ENCODE measurements around the gene EHD3.

EHD3 gene

GRCh38 chr2:31214444-31214915 lies 19.5 kb upstream of the EHD3 start:
- H3K4me3 ChIP-seq (ENCODE audit: low read length), result no peak overlapping the region
- H2AFZ ChIP-seq (ENCODE audit: low read length), result 0 out of 2 replicates have a peak overlapping the region, but pooled peaks have one; percentile 1
- H3K9ac ChIP-seq (ENCODE audit: low read length), result peak overlapping the region; percentile 22

GRCh38 chr2:31216734-31217133 lies 17.2 kb upstream of the EHD3 start:
- H3K9me2 ChIP-seq (replicated peaks; ENCODE audit: insufficient read depth, low read length), result no peaks in the 10 kb centered on the region
- no peaks in the 10 kb centered on the region for H3K79me2 ChIP-seq (ENCODE audit: low read length)
- peaks cover 83% of the 10 kb centered on the region for H3K4me1 ChIP-seq (ENCODE audit: low read length)
- peak overlapping the region; percentile 88 for H3K27ac ChIP-seq (ENCODE audit: low read length)
- H3K4me3 ChIP-seq (ENCODE audit: low read length), result no peak overlapping the region; the same call in 1 of the 2 replicates
- H2AFZ ChIP-seq (ENCODE audit: low read length), result peak overlapping the region; percentile 37; the same call in 1 of the 2 replicates
- H3K9me3 ChIP-seq (replicated peaks; ENCODE audit: insufficient read depth, low read length), result no peaks in the 10 kb centered on the region
- DNase-seq, result peak; percentile 85
- peak overlapping the region; percentile 65 for H3K4me2 ChIP-seq (ENCODE audit: low read depth, low read length)
- H3K9ac ChIP-seq (ENCODE audit: low read length), result peak overlapping the region; percentile 35; the same call in 1 of the 2 replicates
- no peaks in the 10 kb centered on the region for H3K27me3 ChIP-seq (replicated peaks; ENCODE audit: insufficient read depth, low read length)
- H3K36me3 ChIP-seq (replicated peaks; ENCODE audit: insufficient read depth, low read length), result no peaks in the 10 kb centered on the region
- peaks cover 72% of the 10 kb centered on the region for H3F3A ChIP-seq (ENCODE audit: insufficient read depth, low read length)
- H4K20me1 ChIP-seq (ENCODE audit: insufficient read depth, low read length), result no peaks in the 10 kb centered on the region
- no peak for TF ChIP-seq CTCF (IDR thresholded peaks at IDR 0.05; ENCODE audit: low read length)
- TF ChIP-seq EZH2phosphoT487 (IDR thresholded peaks at IDR 0.05; ENCODE audit: low read length), result no peak
- no peak for TF ChIP-seq EZH2 (optimal IDR thresholded peaks at IDR 0.05; ENCODE audit: low read depth, low read length)

More at GRCh38 chr2:31214444-31214915, 19.5 kb upstream of the EHD3 start:
- Histone ChIP-seq H3F3A (ENCODE audit: insufficient read depth, low read length) (peaks cover 69% of the 10 kb centered on the region), H3K79me2 (ENCODE audit: low read length) (no peaks in the 10 kb centered on the region), H4K20me1 (ENCODE audit: insufficient read depth, low read length) (no peaks in the 10 kb centered on the region), H3K27me3 (replicated peaks; ENCODE audit: insufficient read depth, low read length) (no peaks in the 10 kb centered on the region), H3K4me1 (ENCODE audit: low read length) (peaks cover 74% of the 10 kb centered on the region), H3K27ac (ENCODE audit: low read length) (peak overlapping the region; percentile 82), H3K9me3 (replicated peaks; ENCODE audit: insufficient read depth, low read length) (no peaks in the 10 kb centered on the region), H3K36me3 (replicated peaks; ENCODE audit: insufficient read depth, low read length) (no peaks in the 10 kb centered on the region), H3K9me2 (replicated peaks; ENCODE audit: insufficient read depth, low read length) (no peaks in the 10 kb centered on the region), H3K4me2 (ENCODE audit: low read depth, low read length) (peak overlapping the region; percentile 44)
- DNase-seq, result no peak
- TF ChIP-seq EZH2phosphoT487 (IDR thresholded peaks at IDR 0.05; ENCODE audit: low read length) (no peak), EZH2 (optimal IDR thresholded peaks at IDR 0.05; ENCODE audit: low read depth, low read length) (no peak), CTCF (IDR thresholded peaks at IDR 0.05; ENCODE audit: low read length) (no peak)

- no peaks in the 10 kb centered on the region for H3K9me3 ChIP-seq (replicated peaks; ENCODE audit: insufficient read depth, low read length)
- peak within 1 kb of the TSS; percentile 65 for H3K4me2 ChIP-seq (ENCODE audit: low read depth, low read length)
- TF ChIP-seq CTCF (IDR thresholded peaks at IDR 0.05; ENCODE audit: low read length) (no peak), EZH2 (optimal IDR thresholded peaks at IDR 0.05; ENCODE audit: low read depth, low read length) (no peak), EZH2phosphoT487 (IDR thresholded peaks at IDR 0.05; ENCODE audit: low read length) (no peak)
- H3K9me2 ChIP-seq (replicated peaks; ENCODE audit: insufficient read depth, low read length), result no peaks in the 10 kb centered on the region
- peak within 1 kb of the TSS; percentile 88 for H3K27ac ChIP-seq (ENCODE audit: low read length)
- H3K9ac ChIP-seq (ENCODE audit: low read length), result peak within 1 kb of the TSS; percentile 35; the same call in 1 of the 2 replicates
- H3K4me3 ChIP-seq (ENCODE audit: low read length), result no peak within 1 kb of the TSS; the same call in 1 of the 2 replicates
- no peaks in the 10 kb centered on the region for H3K27me3 ChIP-seq (replicated peaks; ENCODE audit: insufficient read depth, low read length)
- H3K79me2 ChIP-seq (ENCODE audit: low read length), result no peaks in the 10 kb centered on the region
- H3F3A ChIP-seq (ENCODE audit: insufficient read depth, low read length), result peaks cover 69% of the 10 kb centered on the region
- H4K20me1 ChIP-seq (ENCODE audit: insufficient read depth, low read length), result no peaks in the 10 kb centered on the region
- peaks cover 77% of the 10 kb centered on the region for H3K4me1 ChIP-seq (ENCODE audit: low read length)
- no peaks in the 10 kb centered on the region for H3K36me3 ChIP-seq (replicated peaks; ENCODE audit: insufficient read depth, low read length)
- peak within 1 kb of the TSS; percentile 37; the same call in 1 of the 2 replicates for H2AFZ ChIP-seq (ENCODE audit: low read length)
- peak; percentile 67 for DNase-seq
Observed at GRCh38 chr2:31217465-31218200, 16.3 kb upstream of the EHD3 start, which contains the start of gene CAPN14. TSS of gene CAPN14 (minus strand) at chr2:31217515. CDS start at chr2:31205447, 12,068 bp downstream.

Data from MM.1S (cell line).